ENCODE results near the gene BEST1. TPM values are rescaled to one million over a fixed set of nuclear protein-coding genes. Genes with fewer than 3 reads are reported as not detected.

Gene BEST1
- total and polyA plus RNA-seq, 2 of the 13 experiments (the other 11 are each of a cell fraction or from before 2014, with no cell fraction given): 0.09 to 0.65 TPM

DNA sequence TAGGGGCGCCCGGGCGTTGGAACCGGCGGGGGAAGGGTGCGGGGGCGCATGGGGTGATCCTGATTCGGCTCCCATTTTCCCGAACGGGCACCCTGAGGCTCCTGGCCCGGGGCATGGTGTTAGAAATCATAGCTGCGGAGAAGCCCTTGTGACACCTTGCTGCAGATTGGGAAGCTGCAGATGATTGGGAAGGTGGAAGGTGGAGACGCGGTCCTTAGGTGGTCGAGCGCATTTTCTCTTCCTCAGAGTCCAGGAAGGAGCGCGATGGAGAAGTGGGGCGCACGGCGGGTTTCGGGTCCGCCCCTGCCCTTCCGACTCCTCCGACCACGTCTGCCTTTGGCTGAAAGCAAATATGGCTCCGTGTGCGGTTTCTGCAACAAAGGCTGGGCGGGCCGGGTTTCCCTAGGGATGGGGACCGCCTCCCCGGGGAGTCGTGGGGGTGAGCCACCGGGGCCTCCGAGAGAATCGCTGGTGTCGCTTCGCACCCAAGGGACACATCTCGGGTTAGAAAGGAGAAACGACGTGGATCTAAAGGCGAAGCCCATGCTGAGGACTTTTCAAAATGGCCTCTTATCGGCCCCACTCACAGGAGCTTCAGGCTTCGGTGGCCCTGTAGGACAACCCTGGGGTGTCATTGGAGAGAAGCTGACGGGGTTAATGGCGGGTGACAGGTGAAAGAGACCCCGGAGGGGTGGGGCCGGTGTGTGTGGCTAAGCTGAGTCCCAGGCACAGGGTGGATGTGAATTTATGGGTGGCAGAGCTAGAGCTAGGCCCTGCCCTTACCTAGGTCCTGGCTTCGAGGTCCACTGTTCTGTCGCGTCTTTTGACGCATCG lies 18.0 kb downstream of the BEST1 start (continued):
- TF ChIP-seq ZNF546 (CRISPR knock-in tag; conservative IDR thresholded peaks at IDR 0.05) (no peak), FOSL1 (CRISPR knock-in tag; IDR thresholded peaks at IDR 0.05; ENCODE audit: borderline replicate concordance) (no peak), ZNF30 (CRISPR knock-in tag; IDR thresholded peaks at IDR 0.05) (peak; percentile 54; the same call in 1 of the 2 replicates), NR1H2 (CRISPR knock-in tag; IDR thresholded peaks at IDR 0.05; ENCODE audit: borderline replicate concordance, low read depth) (no peak), ZNF660 (CRISPR knock-in tag; IDR thresholded peaks at IDR 0.05; ENCODE audit: borderline replicate concordance, low read depth) (no peak), ZNF879 (CRISPR knock-in tag; IDR thresholded peaks at IDR 0.05) (no peak), SP140L (CRISPR knock-in tag; IDR thresholded peaks at IDR 0.05; ENCODE audit: borderline replicate concordance) (0 out of 2 replicates have a peak, but pooled peaks have one; percentile 31), POLR2A (IDR thresholded peaks at IDR 0.05; ENCODE audit: insufficient read depth in 1 of 2, low read depth in 2 of 2, low read length in 2 of 2) (peak in 1 of 2 experiments; percentile 9), BATF2 (CRISPR knock-in tag; IDR thresholded peaks at IDR 0.05) (no peak), ATRX (CRISPR knock-in tag; IDR thresholded peaks at IDR 0.05; ENCODE audit: borderline replicate concordance) (no peak), PHF20 (CRISPR knock-in tag; IDR thresholded peaks at IDR 0.05) (no peak), TSC22D2 (CRISPR knock-in tag; IDR thresholded peaks at IDR 0.05; ENCODE audit: borderline replicate concordance) (no peak), JARID2 (CRISPR knock-in tag; IDR thresholded peaks at IDR 0.05; ENCODE audit: insufficient replicate concordance) (peak; percentile 24), CAMTA2 (CRISPR knock-in tag; IDR thresholded peaks at IDR 0.05; ENCODE audit: borderline replicate concordance) (no peak), ZNF280D (CRISPR knock-in tag; IDR thresholded peaks at IDR 0.05) (no peak), MEF2D (CRISPR knock-in tag; IDR thresholded peaks at IDR 0.05) (no peak), ELF4 (CRISPR knock-in tag; IDR thresholded peaks at IDR 0.05; ENCODE audit: borderline replicate concordance) (no peak), GFI1 (CRISPR knock-in tag; IDR thresholded peaks at IDR 0.05; ENCODE audit: borderline replicate concordance) (no peak), DDIT3 (CRISPR knock-in tag; IDR thresholded peaks at IDR 0.05) (no peak)
- TF ChIP-seq, protein P1, sequence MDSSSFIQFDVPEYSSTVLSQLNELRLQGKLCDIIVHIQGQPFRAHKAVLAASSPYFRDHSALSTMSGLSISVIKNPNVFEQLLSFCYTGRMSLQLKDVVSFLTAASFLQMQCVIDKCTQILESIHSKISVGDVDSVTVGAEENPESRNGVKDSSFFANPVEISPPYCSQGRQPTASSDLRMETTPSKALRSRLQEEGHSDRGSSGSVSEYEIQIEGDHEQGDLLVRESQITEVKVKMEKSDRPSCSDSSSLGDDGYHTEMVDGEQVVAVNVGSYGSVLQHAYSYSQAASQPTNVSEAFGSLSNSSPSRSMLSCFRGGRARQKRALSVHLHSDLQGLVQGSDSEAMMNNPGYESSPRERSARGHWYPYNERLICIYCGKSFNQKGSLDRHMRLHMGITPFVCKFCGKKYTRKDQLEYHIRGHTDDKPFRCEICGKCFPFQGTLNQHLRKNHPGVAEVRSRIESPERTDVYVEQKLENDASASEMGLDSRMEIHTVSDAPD (CRISPR knock-in tag; IDR thresholded peaks at IDR 0.05): no peak
- TF ChIP-seq, protein P2, sequence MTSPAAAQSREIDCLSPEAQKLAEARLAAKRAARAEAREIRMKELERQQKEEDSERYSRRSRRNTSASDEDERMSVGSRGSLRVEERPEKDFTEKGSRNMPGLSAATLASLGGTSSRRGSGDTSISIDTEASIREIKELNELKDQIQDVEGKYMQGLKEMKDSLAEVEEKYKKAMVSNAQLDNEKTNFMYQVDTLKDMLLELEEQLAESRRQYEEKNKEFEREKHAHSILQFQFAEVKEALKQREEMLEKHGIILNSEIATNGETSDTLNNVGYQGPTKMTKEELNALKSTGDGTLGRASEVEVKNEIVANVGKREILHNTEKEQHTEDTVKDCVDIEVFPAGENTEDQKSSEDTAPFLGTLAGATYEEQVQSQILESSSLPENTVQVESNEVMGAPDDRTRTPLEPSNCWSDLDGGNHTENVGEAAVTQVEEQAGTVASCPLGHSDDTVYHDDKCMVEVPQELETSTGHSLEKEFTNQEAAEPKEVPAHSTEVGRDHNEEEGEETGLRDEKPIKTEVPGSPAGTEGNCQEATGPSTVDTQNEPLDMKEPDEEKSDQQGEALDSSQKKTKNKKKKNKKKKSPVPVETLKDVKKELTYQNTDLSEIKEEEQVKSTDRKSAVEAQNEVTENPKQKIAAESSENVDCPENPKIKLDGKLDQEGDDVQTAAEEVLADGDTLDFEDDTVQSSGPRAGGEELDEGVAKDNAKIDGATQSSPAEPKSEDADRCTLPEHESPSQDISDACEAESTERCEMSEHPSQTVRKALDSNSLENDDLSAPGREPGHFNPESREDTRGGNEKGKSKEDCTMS (CRISPR knock-in tag; conservative IDR thresholded peaks at IDR 0.05): no peak
